SK-N-SH treated with all-trans-retinoic acid at 6 μM for 48 hours (cell line): ENCODE results near the gene SYT7.

ENCODE experiments used
- ATAC-seq: fragments of 200-7000 bp; cut with Tn5 transposase; 3 replicates; pipeline ENCODE4 v1.9.1; 2020; ENCODE audit warnings: mild to moderate bottlenecking, moderate library complexity
- ARNTL ChIP-seq: fragments of 450-650 bp; formaldehyde crosslinking; IDR thresholded peaks from 2 replicates; pipeline ENCODE4 v1.5.0; 2020; ENCODE audit warnings: low read depth, mild to moderate bottlenecking, moderate library complexity, borderline replicate concordance
- BACH2 ChIP-seq: fragments of 250-450 bp; sonication (Bioruptor Pico); IDR thresholded peaks from 2 replicates; pipeline ENCODE4 v1.9.0; 2021; ENCODE audit warnings: mild to moderate bottlenecking, borderline replicate concordance
- CREB5 ChIP-seq: fragments of 250-450 bp; sonication (Bioruptor Pico); IDR thresholded peaks from 2 replicates; pipeline ENCODE4 v1.5.1; 2020; ENCODE audit warnings: low read depth, mild to moderate bottlenecking, moderate library complexity
- CSDC2 ChIP-seq: fragments of 250-450 bp; sonication (Bioruptor Pico); IDR thresholded peaks from 2 replicates; pipeline ENCODE4 v1.5.0; 2020; ENCODE audit warnings: mild to moderate bottlenecking, moderate library complexity
- CSRNP3 ChIP-seq: fragments of 250-450 bp; sonication (Bioruptor Pico); IDR thresholded peaks from 2 replicates; pipeline ENCODE4 v1.5.1; 2021; ENCODE audit warnings: mild to moderate bottlenecking, moderate library complexity
- ESRRG ChIP-seq: fragments of 250-450 bp; sonication (Bioruptor Pico); IDR thresholded peaks from 2 replicates; pipeline ENCODE4 v1.6.1; 2021; ENCODE audit warnings: mild to moderate bottlenecking
- GLIS3 ChIP-seq: fragments of 250-450 bp; sonication (Bioruptor Pico); IDR thresholded peaks from 2 replicates; pipeline ENCODE4 v1.5.0; 2020; ENCODE audit warnings: mild to moderate bottlenecking, moderate library complexity
- ISL1 ChIP-seq: fragments of 250-450 bp; sonication (Bioruptor Pico); IDR thresholded peaks from 2 replicates; pipeline ENCODE4 v2.1.2; 2022; ENCODE audit warnings: mild to moderate bottlenecking, moderate library complexity
- OSR1 ChIP-seq: fragments of 250-450 bp; sonication (Bioruptor Pico); IDR thresholded peaks from 2 replicates; pipeline ENCODE4 v1.8.0; 2022; ENCODE audit warnings: moderate library complexity, mild to moderate bottlenecking, inconsistent platforms
- PATZ1 ChIP-seq: fragments of 250-450 bp; sonication (Bioruptor Pico); IDR thresholded peaks from 2 replicates; pipeline ENCODE4 v1.8.0; 2020; ENCODE audit warnings: mild to moderate bottlenecking, moderate library complexity, borderline replicate concordance
- POU6F1 ChIP-seq: fragments of 250-450 bp; sonication (Bioruptor Pico); IDR thresholded peaks from 2 replicates; pipeline ENCODE4 v1.8.0; 2021; ENCODE audit warnings: low read depth, mild to moderate bottlenecking, moderate library complexity, borderline replicate concordance
- RARB ChIP-seq: fragments of 250-450 bp; sonication (Bioruptor Pico); IDR thresholded peaks from 2 replicates; pipeline ENCODE4 v1.8.0; 2021; ENCODE audit warnings: mild to moderate bottlenecking, moderate library complexity
- TCF4 ChIP-seq: fragments of 250-450 bp; sonication (Bioruptor Pico); IDR thresholded peaks from 2 replicates; pipeline ENCODE4 v1.8.0; 2021; ENCODE audit warnings: mild to moderate bottlenecking, moderate library complexity, borderline replicate concordance
- TOX ChIP-seq: fragments of 250-450 bp; sonication (Bioruptor Pico); IDR thresholded peaks from 2 replicates; pipeline ENCODE4 v1.8.0; 2021; ENCODE audit warnings: mild to moderate bottlenecking, moderate library complexity, borderline replicate concordance
- TSHZ2 ChIP-seq: fragments of 250-450 bp; sonication (Bioruptor Pico); IDR thresholded peaks from 2 replicates; pipeline ENCODE4 v1.5.0; 2020; ENCODE audit warnings: mild to moderate bottlenecking, moderate library complexity
- ZC3H10 ChIP-seq: fragments of 250-450 bp; sonication (Bioruptor Pico); IDR thresholded peaks from 2 replicates; pipeline ENCODE4 v1.5.1; 2021; ENCODE audit warnings: mild to moderate bottlenecking, moderate library complexity
- ZFP3 ChIP-seq: fragments of 250-450 bp; sonication (Bioruptor Pico); IDR thresholded peaks from 2 replicates; pipeline ENCODE4 v1.5.0; 2020; ENCODE audit warnings: mild to moderate bottlenecking, moderate library complexity
- ZFP30 ChIP-seq: fragments of 450-650 bp; formaldehyde crosslinking; IDR thresholded peaks from 2 replicates; pipeline ENCODE4 v1.5.0; 2022; ENCODE audit warnings: mild to moderate bottlenecking, moderate library complexity
- ZNF565 ChIP-seq: fragments of 450-650 bp; formaldehyde crosslinking; conservative IDR thresholded peaks from 2 replicates; pipeline ENCODE4 v1.5.0; 2020; ENCODE audit warnings: low read depth, mild to moderate bottlenecking, moderate library complexity
- ZNF70 ChIP-seq: fragments of 450-650 bp; formaldehyde crosslinking; IDR thresholded peaks from 2 replicates; pipeline ENCODE4 v1.5.0; 2020; ENCODE audit warnings: mild to moderate bottlenecking, moderate library complexity
- ZNF8 ChIP-seq: fragments of 450-650 bp; formaldehyde crosslinking; IDR thresholded peaks from 2 replicates; pipeline ENCODE4 v1.5.0; 2020; ENCODE audit warnings: mild to moderate bottlenecking, moderate library complexity

Gene SYT7

GRCh38 chr11:61603667-61604066 is 22.8 kb upstream of the SYT7 start (continued):
- TF ChIP-seq POU6F1 (CRISPR knock-in tag) (no peak), OSR1 (CRISPR knock-in tag) (no peak), TOX (no peak)

GRCh38 chr11:61602775-61603569 is 22.1 kb upstream of the SYT7 start:
- peak; percentile 89 for TF ChIP-seq TCF4 (CRISPR knock-in tag)
- no peak for TF ChIP-seq CREB5 (CRISPR knock-in tag)
- TF ChIP-seq GLIS3 (CRISPR knock-in tag), result no peak
- no peak for TF ChIP-seq ESRRG (CRISPR knock-in tag)
- TF ChIP-seq, all 23 proteins: peak for 1
- peak; percentile 59 for ATAC-seq

- no peak for ATAC-seq
- TF ChIP-seq ZNF8 (no peak), ZNF565 (CRISPR knock-in tag) (no peak), ZFP30 (CRISPR knock-in tag) (no peak), CREB5 (CRISPR knock-in tag) (no peak), ARNTL (CRISPR knock-in tag) (no peak), TOX (no peak), TCF4 (CRISPR knock-in tag) (no peak), ISL1 (no peak), OSR1 (CRISPR knock-in tag) (no peak), BACH2 (CRISPR knock-in tag) (no peak), ZFP3 (CRISPR knock-in tag) (no peak), ZC3H10 (CRISPR knock-in tag) (no peak), ZNF70 (CRISPR knock-in tag) (no peak), PATZ1 (CRISPR knock-in tag) (no peak), GLIS3 (CRISPR knock-in tag) (no peak), RARB (CRISPR knock-in tag) (no peak), CSRNP3 (CRISPR knock-in tag) (no peak)
Observed at GRCh38 chr11:61601512-61601911, 20.6 kb upstream of the SYT7 start.

GRCh38 chr11:61599968-61600710 is 19.3 kb upstream of the SYT7 start:
- no peak for ATAC-seq
- TF ChIP-seq ZNF8, result no peak
- TF ChIP-seq PATZ1 (CRISPR knock-in tag), result no peak
- TF ChIP-seq TSHZ2 (CRISPR knock-in tag), result no peak
- TF ChIP-seq TOX, result no peak
- TF ChIP-seq CSDC2, result no peak
- TF ChIP-seq OSR1 (CRISPR knock-in tag), result no peak
